Activated CD4-positive, alpha-beta T cell treated with anti-CD3 and anti-CD28 coated beads for 4 hours (primary cell): ENCODE measurements around the gene LMNB1.
"Not testable (repeated sequence)": the region's sequence is repeated elsewhere in the genome, so short reads cannot be mapped to it uniquely, and the experiment has no call there.

Experiments
- DNase-seq, 2 donors: peaks; one replicate each; pipeline ENCODE4 v3.0.0-alpha.2; 2020

LMNB1 gene

DNA sequence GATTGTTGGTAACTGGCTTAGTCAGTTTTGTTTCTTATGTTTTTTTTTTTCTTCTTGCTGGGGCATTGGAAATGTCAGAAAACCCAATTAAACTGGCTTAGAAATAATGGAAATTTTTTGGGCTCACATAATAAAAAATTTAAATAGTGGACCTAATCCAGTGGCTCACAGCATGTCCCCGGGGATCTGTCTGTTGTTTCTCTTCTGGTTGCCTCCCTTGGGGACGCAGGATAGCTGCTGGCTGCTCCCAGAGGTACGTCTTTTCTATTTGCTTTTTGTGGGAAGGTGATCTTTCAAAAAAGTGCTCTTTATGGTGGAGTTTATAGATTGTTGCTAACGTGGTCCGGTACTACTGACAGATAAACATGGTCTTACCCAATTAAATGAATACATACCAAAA is 52.2 kb downstream of the LMNB1 start:
- no peak for DNase-seq

DNA sequence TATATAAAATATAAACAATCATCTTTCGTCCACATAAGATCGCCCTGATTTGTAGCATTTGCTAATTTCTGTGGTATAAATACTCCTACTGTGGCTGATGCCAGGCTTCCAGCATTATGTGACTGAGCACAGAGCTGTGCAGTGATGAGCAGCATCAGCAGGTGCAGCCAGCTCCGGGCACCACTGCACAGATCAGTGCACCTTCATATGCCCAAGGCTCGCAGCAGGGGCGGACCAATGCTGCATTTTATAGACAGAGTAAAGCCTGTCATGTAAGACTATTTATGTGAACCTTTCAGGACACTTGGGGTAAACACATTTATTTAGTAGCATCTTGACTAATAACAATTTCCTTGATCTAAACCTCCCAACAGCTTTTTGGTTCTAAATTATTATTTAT is 53.1 kb downstream of the LMNB1 start:
- DNase-seq: no peak

DNA sequence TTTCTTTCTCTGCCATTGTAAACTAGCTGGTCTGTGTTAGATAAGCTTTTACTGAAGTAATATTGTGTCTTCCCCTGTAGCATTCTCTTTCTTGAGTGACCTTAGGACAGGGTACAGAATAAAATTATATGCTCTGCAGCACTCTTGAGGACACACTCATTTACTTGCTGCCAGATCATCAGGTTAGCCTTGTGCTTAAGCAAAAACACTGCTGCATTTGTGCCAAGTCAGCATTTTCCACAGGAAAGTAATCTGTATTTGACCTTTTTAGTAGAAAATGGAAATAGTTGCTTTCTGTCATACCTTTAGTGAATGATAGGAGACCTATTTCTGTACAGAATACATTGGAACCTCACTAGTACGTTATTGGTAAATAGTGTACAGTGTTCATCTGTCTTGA is 54.2 kb downstream of the LMNB1 start:
- no peak for DNase-seq

DNA sequence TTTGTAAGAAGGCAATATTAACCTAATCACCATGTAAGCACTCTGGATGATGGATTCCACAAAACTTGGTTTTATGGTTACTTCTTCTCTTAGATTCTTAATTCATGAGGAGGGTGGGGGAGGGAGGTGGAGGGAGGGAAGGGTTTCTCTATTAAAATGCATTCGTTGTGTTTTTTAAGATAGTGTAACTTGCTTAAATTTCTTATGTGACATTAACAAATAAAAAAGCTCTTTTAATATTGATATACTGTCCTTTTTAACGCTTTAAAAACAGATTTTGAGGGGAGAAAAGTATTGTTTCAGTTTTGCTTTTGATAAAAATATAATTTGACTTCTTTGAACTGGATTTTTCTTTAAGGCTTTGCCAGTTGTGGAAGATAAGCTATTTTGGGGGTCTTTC is 59.8 kb downstream of the LMNB1 start:
- no peak for DNase-seq

DNA sequence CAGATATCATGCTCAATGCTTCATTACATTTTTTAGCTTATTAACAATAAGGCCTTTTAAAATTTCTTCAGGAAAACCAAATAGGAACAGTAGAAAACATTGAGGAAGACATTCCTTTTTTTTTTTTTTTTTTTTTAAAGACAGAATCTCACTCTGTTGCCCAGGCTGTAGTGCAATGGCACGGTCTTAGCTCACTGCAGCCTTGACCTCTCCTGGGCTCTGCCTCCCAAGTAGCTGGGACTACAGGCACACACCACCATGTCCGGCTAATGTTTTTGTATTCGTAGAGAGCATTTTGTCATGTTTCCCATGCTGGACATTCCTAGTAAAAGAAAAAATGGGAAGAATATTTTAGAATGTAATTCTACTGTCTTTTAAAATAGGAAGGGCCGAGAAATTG is 60.3 kb downstream of the LMNB1 start:
- DNase-seq: no peak

DNA sequence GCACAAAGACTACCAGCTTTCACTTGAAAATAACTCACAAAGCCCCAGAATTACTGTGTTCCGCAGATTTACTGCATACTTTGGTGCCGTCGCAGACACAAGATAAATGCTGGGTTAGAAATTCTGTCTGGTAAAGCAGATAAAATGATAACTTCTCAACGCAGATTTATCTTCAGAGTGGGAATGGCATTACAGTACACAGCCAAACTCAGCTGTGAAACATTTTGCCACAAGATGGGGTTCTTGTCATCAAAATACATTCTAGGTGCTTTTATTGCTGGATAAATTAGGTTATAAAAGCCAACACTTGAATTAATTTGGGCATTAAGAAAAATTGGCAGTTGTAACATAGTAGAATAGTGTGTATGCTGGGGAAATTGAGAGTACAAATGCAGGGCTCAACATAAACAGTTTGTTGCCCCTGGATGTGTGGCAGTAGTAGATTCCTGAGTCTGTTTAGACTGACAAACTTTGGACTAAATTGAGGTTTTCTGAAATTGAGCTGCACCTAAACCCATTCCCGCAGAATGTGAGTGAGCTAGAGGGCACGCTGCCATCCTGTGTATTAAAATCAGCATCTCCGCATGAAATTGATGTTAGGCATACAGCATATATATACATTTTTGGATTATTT is 61.1 kb downstream of the LMNB1 start:
- no peak for DNase-seq

DNA sequence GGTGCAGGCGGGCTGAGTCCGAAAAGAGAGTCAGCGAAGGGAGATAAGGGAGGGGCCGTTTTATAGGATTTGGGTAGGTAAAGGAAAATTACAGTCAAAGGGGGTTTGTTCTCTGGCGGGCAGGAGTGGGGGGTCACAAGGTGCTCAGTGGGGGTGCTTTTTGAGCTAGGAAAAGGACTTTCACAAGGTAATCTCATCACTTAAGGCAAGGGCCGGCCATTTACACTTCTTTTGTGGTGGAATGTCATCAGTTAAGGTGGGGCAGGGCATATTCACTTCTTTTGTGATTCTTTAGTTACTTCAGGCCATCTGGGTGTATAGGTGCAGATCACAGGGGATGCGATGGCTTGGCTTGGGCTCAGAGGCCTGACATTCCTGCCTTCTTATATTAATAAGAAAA is 62.5 kb downstream of the LMNB1 start:
- not testable (repeated sequence) for DNase-seq

DNA sequence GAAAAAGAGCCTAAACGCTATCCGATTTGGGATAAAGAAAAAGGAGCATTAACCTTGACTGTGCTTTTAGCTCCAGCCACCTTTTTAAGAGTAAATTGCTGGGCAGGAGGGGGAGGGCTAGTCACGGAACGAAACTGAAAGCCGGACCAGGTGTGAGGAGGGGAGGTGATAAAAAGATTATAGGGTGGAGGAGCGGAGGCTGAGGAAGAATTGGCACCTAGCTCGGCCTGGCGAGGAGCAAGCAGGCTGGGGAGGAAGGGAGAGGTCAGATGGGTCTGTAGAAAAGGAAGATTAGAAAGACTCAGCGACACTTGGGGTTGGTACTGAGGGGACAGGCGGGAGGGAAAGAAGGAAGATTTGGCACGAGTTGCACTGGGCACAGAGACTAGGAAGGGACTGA is 66.4 kb downstream of the LMNB1 start:
- DNase-seq: not testable (repeated sequence)

DNA sequence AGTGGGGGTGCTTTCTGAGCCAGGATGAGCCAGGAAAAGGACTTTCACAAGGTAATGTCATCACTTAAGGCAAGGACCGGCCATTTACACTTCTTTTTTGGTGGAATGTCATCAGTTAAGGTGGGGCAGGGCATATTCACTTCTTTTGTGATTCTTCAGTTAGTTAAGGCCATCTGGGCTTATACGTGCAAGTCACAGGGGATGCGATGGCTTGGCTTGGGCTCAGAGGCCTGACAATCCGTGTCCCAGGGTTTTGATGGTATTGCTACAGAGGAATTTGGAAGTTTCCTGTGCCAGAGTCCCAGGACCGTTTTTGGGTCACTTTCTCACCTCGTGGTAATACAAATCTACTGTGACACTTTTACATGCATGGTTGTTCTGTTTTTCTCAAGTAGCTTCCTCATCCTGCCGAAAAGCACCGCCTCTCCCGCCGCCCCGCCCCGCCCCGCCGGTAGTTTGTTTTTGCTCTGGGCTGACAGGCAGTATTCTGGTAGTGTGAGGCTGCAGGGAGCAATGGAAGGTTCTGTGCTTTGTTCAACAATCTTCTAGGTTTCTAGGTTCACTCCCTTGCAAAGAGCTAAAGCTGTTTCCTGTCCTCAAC is 68.6 kb downstream of the LMNB1 start:
- DNase-seq: peak; percentile 32 to 52

DNA sequence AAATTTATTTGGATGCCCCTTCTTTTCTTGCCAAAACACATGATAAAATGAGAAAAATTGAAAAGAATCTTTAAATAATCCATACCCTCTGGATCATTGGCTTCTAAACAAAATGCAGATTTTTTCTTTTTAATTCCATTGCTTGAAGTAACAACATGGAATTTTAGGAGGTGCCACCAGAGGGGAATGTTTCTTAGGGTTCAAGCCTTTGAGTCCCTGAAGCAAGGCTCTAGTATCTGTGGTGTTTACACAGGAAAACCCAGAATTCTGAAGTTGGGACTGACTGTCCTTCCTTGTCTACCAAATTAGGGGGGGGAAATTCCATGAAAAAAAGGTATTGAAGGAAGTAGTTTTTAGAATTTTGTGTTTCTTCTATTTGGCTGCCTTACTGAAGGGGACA is 69.4 kb downstream of the LMNB1 start:
- DNase-seq: no peak

DNA sequence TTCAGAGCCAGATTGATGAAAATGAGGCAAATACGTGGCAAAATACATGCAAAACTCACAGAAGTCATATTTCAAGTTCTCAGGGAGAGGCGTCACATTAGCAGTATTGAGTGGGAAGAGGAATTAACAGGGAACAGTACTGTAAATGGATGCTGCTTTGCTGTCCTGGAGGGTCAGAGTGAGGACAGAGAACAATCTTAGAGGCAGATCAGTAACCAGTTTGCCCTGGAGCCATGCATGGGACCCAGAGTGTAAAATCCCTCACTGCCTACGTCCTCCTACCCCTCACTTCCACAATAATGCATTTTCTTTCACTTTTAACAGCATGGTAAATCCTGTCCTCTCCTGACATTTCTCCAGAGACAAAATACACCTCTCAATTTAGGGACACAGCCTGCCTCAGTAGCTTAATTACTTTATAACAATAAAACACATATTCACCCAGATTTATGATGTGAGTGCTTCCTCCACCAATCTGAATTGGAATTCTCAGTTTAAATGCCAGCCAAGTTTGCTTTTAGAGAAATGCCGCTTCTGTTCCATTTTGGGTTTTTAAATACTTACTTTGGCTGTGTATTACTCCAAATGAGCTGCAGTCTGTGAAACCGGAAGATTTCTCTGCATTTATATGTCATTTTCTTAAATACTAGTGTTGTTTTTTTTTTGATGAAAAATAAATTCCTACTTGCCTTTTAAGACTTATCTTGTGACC is 70.0 kb downstream of the LMNB1 start:
- no peak for DNase-seq

DNA sequence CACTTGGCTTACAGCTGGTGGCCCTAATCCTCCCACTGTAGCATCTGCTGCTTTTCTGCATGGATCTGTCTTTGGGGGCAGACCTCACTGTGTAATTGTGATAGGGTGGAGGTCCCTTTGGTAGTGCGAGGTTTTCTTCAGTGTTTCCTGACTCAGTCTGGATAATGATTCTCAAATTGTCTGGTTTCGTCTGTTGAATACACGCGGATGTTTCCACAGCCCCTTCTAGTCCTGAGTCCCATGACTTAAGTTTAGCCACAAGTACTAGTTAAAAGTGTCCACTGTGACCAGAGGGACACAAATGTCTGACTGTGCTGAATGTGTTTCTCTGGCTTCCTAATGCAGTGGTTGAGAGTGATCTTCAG is 70.5 kb downstream of the LMNB1 start:
- DNase-seq: no peak

DNA sequence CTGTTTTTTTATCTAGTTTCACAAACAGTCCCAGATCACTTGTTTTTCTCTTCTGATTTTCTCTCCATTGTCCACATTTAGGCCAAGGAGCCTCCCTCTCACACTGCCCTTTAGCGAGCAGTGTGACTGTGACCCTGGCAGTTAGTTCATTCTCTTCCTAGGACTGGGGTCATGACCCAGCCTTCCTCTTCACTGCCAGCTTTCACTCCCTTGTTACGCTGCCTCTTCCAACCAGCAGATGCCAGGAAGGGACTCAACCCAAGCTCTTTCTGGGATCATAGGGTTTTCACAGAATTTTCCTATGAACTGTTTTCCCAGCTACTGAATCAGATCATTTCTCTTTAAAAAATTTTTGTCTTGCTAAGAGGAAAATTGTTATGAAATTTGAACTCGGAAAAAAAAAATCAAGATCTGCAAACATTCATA is 70.9 kb downstream of the LMNB1 start:
- no peak for DNase-seq

DNA sequence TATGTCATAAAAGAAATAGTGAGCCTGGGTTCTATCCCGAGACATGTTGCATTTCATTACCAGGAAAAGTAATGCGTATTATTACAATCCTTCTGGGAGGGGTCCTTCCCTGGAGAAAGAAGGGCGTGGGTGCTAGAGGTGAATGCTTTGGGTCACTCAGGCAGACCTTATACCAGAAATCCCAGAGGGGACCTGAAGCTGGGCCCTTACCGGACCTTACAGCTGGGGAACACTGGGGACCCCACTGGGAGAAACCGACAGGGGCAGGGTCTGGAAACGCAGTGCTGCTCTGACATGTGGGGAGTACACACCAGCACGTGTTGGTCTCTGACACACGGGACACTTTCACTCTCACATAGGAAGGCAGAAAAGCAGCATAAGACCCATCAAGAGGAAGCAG is 71.3 kb downstream of the LMNB1 start:
- DNase-seq: no peak

DNA sequence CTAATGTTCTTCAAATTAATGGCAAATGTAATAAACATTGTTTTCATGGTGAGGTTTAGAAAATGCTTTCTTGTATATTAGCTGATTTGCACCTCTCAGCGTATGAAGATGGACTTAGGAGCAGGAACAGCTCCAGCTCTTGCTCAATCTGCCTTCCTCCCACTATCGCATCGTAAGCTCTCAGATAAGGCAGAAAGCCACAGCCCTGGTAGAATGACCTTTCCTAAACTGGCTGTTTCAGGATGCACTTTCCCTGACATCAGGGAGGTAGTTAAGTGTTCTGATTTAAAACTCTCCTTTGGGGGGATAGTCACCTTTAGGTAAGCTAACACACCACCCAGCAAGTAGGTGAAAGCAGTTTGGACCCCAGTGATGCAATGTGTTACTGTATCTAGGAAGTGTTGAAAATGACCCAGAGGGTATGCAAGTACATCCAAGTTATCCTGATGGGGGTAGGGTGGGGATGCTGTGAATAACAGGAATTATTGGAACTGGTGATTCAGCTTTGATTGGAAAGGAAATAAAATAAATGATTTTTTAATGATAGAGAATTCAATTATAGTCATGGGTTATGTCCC is 72.3 kb downstream of the LMNB1 start:
- DNase-seq: no peak

DNA sequence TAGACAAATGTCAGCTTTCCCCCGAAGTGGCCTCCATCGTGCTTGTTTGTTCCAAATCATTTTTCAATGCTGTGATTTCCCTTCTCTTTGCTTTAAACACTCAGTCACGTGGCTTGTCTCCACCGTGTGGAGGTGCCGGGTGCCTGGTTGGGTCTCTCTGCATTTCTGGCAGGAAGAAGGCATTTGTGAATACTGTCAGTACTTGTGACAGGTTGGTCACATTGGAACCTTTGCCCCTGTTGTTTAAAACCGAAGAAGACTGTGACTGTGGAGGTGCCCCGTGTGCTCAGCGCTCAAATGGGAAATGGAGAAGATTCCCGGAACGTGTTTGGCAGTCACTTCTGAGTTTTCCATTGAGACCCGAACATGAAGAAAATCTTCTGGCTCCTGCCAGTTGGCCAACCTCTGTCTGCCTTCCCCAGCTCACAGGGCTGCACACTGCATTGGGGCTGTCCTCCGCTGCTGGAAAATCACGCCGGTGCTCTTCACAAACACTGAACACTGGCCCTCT is 74.6 kb downstream of the LMNB1 start:
- peak in 1 of 2 donors; percentile 22 for DNase-seq

DNA sequence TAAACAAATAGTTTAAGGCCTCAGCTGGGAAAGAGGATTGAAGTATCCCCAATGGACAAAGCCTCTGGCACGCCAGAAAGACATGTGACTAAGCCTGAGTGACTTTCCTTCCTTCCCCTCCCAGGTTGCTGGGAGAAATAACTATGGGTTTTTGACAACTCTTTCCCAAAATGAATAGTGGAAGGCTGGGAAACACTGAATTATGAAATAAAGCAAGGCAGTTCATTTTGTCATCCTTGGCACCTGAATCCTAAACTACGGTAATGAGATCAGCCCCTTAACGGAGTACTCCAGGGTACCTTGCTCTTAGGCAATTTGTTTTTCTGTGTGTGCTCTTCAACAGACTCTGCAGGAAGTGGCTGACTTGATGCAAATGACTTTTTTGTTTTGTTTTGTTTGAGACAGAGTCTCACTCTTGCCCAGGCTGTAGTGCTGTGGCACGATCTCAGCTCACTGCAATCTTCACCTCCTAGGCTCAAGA is 75.2 kb downstream of the LMNB1 start:
- peak in 1 of 2 donors; percentile 8 for DNase-seq

DNA sequence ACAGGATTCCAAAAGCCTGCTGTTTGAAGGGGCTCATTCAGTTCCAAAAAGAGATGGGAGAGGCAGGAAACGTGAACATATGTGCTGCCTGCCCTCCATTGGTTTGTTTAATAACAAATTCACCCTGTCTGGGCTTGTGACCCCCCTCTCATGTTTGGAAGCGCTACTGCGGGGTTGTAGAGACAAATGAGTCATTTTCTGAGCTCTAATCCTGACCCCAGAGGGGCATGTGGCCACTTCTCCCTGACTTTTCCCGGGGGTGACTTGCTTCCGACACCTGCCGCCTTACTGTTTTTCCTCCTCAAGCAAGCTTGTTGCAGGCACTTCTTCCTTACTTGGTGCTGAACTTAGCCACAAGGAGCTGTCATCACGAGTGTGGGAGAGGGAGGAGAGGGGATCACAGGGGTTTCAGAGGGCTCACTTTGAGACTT is 75.9 kb downstream of the LMNB1 start:
- DNase-seq: no peak

DNA sequence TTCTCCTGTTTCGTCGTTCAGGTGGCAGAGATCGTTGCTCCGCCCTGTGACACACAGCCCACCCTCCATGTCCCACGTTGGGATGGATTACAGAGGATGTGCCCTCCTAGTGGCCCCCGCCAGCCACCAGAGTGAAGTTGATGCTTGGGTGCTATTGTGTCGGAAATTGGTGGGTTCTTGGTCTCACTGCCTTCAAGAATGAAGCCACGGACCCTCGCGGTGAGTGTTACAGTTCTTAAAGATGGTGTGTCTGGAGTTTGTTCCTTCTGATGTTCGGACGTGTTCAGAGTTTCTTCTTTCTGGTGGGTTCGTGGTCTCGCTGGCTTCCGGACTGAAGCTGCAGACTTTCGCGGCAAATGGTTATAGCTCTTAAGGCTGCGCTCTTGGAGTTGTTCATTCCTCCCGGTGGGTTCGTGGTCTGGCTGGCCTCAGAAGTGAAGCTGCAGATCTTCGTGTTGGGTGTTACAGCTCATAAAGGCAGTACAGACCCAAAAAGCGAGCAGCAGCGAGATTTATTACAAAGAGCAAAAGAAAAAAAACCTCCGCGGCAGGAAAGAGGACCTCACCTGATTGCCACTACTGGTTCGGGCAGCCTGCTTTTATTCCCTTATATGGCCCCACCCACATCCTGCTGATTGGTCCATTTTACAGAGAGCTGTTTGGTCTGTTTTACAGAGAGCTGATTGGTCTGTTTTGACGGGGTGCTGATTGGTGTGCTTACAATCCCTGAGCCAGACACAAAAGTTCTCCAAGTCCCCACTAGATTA is 76.8 kb downstream of the LMNB1 start:
- DNase-seq: peak in 1 of 2 donors; percentile 8

DNA sequence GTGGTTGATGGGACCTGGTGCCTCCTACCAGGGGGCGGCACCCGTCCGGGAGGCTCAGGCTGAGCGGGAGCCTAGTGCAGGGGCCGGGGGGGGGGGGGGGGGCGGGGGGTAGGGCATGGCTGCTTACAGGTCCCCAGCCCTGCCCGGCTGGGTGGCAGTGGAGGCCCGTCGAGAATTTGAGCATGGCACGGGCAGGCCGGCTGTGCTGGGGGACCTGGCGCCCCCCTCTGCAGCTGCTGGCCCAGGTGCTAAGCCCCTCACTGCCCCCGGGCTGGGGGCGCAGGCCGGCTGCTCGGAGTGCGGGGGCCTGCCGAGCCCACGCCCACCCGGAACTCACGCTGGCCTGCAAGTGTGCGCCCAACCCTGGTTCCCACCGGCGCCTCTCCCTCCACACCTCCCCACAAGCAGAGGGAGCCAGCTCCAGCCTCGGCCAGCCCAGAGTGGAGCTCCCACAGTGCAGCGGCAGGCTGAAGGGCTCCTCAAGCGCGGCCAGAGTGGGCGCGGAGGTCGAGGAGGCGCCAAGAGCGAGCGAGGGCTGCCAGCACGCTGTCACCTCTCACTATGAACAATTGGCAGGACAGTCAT is 77.7 kb downstream of the LMNB1 start:
- DNase-seq: no peak

DNA sequence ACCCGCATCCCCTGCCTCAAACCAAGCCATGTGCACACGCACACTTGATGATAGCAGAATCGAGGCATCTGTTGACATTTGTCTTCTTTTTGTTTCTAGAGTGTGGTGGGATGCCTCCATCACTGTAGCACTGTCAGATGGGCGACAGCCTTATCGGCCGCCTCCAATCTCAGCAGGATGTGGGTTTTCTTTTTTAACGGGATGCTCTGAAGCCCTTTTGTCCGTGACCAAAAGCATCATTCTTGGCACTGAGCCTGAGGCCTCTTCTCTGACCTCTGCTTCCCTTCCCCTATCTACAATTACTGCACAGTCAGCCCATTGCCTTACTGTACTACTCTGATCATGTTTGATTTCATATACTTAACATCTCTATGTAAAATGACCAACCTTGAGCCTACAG is 78.3 kb downstream of the LMNB1 start:
- no peak for DNase-seq
